Activated CD4-positive, alpha-beta T cell treated with anti-CD3 and anti-CD28 coated beads for 24 hours (primary cell): Measurements from ENCODE around the gene ABHD18.
"Not testable (repeated sequence)": the region's sequence is repeated elsewhere in the genome, so short reads cannot be mapped to it uniquely, and the experiment has no call there.

Experiments
- DNase-seq, 2 donors: peaks; one replicate each; pipeline ENCODE4 v3.0.0-alpha.2; 2020; ENCODE audit warnings: low read depth in 2 of 2

Gene ABHD18

GRCh38 chr4:127965062-127965802 lies at the start of gene ABHD18, which contains the start of gene MFSD8:
Gene ABHD18 (plus strand): TSS chr4:127965406. CDS start chr4:127982956, 17,550 bp downstream.
Gene MFSD8 (minus strand): TSS chr4:127965173. CDS start chr4:127965133, 40 bp downstream.
- DNase-seq: peak; percentile 97 to 99

- no peak for DNase-seq
These were observed 48.7 kb upstream of the ABHD18 start for GRCh38 chr4:127916512-127916911.

GRCh38 chr4:127917151-127917550 lies 48.1 kb upstream of the ABHD18 start:
- no peak for DNase-seq

GRCh38 chr4:127920521-127920920 lies 44.7 kb upstream of the ABHD18 start:
- DNase-seq: no peak

- no peak for DNase-seq
These were observed 43.0 kb upstream of the ABHD18 start for GRCh38 chr4:127922226-127922625.

- DNase-seq: not testable (repeated sequence)
These were observed 39.5 kb upstream of the ABHD18 start for GRCh38 chr4:127925720-127926119.

GRCh38 chr4:127930175-127930574 lies 35.0 kb upstream of the ABHD18 start:
- no peak for DNase-seq

GRCh38 chr4:127931836-127932235 lies 33.4 kb upstream of the ABHD18 start:
- DNase-seq: not testable (repeated sequence)

GRCh38 chr4:127936974-127937373 lies 28.2 kb upstream of the ABHD18 start:
- no peak for DNase-seq

- no peak for DNase-seq
These were observed 8.1 kb upstream of the ABHD18 start for GRCh38 chr4:127957105-127957504.

GRCh38 chr4:127959794-127960193 lies 5.4 kb upstream of the ABHD18 start:
- no peak for DNase-seq

GRCh38 chr4:127963633-127964398 lies 1.4 kb upstream of the ABHD18 start:
- not testable (repeated sequence) for DNase-seq

GRCh38 chr4:127964426-127965061 lies 662 bp upstream of the ABHD18 start:
- DNase-seq: not testable (repeated sequence)

- DNase-seq: peak; percentile 52 to 57
These were observed 583 bp downstream of the ABHD18 start for GRCh38 chr4:127965803-127966175.

GRCh38 chr4:127967141-127967775 lies 2.1 kb downstream of the ABHD18 start:
- no peak for DNase-seq

GRCh38 chr4:127968586-127968985 lies 3.4 kb downstream of the ABHD18 start:
- DNase-seq: no peak

- not testable (repeated sequence) for DNase-seq
These were observed 5.7 kb downstream of the ABHD18 start for GRCh38 chr4:127970925-127971324.

GRCh38 chr4:127975121-127975770 lies 10.0 kb downstream of the ABHD18 start:
- no peak for DNase-seq

GRCh38 chr4:127978930-127979329 lies 13.7 kb downstream of the ABHD18 start:
- DNase-seq: no peak

- no peak for DNase-seq
These were observed 17.2 kb downstream of the ABHD18 start for GRCh38 chr4:127982445-127982844.

- DNase-seq: no peak
These were observed 20.8 kb downstream of the ABHD18 start for GRCh38 chr4:127985989-127986388.
